A549 (cell line): ENCODE measurements around the gene ZNF185. TPM values are rescaled to one million over a fixed set of nuclear protein-coding genes. Genes with fewer than 3 reads are reported as not detected.

Experiments used
- ATAC-seq, 2 experiments: fragments of 200-7000 bp in 1 of 2; fragments of >200 bp in 1 of 2; cut with Nextera tagmentation in 1 of 2; cut with Tn5 transposase in 1 of 2; 3 replicates each; pipeline versions ENCODE4 v1.8.0 to v1.9.1; 2018 to 2020; ENCODE audit warnings: mild to moderate bottlenecking in 1 of 2, moderate library complexity in 1 of 2
- CTCF ChIA-PET: fragments of 300-600 bp; sonication (Branson Sonifier 250); formaldehyde crosslinking; extraction: SDS; loops from one replicate; lab custom pipeline; 2021; ENCODE audit warnings: antibody characterized with exemption, inconsistent platforms; lab: Yijun Ruan, JAX
- POLR2A ChIA-PET: fragments of 350-600 bp; formaldehyde crosslinking; extraction: SDS; loops from one replicate; lab custom pipeline; 2021; ENCODE audit warnings: antibody characterized with exemption, inconsistent platforms; lab: Yijun Ruan, JAX
- DNase-seq, 2 experiments: peaks; one replicate each; pipeline versions ENCODE4 v3.0.0 to v3.0.0-alpha.2; 2011 to 2016; ENCODE audit warnings: low read depth in 1 of 2, low spot score in 1 of 2
- FAIRE-seq: peaks from 2 replicates; lab custom pipeline; 2011; peaks lifted over from hg19 to GRCh38; lab: Jason Lieb, UNC
- H3K27ac ChIP-seq, 2 experiments: fragments of >200 bp; sonication (Bioruptor Twin); formaldehyde crosslinking; 3 replicates each; pipeline ENCODE4 v1.5.1; 2016 to 2017
- H3K4me1 ChIP-seq: fragments of >200 bp; sonication (Bioruptor Twin); formaldehyde crosslinking; 3 replicates; pipeline ENCODE4 v1.6.1; 2016
- H3K4me2 ChIP-seq: fragments of >200 bp; sonication (Bioruptor Twin); formaldehyde crosslinking; 3 replicates; pipeline ENCODE4 v1.6.1; 2016
- H3K4me3 ChIP-seq: fragments of >200 bp; sonication (Bioruptor Twin); formaldehyde crosslinking; 3 replicates; pipeline ENCODE4 v1.5.1; 2016
- H3K9me3 ChIP-seq: fragments of >200 bp; sonication (Bioruptor Twin); formaldehyde crosslinking; 3 replicates; pipeline ENCODE4 v1.6.1; 2016
- ATOH8 ChIP-seq: fragments of 250-450 bp; sonication (Bioruptor Pico); IDR thresholded peaks from 2 replicates; pipeline ENCODE4 v1.5.0; 2020; ENCODE audit warnings: low read depth, mild to moderate bottlenecking, moderate library complexity
- BHLHE40 ChIP-seq: IDR thresholded peaks from 2 replicates; pipeline ENCODE4 v1.6.1; 2012; ENCODE audit warnings: low read depth, low read length, inconsistent platforms
- CBX2 ChIP-seq: fragments of 200-600 bp; sonication (generic); IDR thresholded peaks from 2 replicates; pipeline ENCODE4 v1.6.1; 2016; ENCODE audit warnings: low read depth, mild to moderate bottlenecking, borderline replicate concordance
- CBX8 ChIP-seq: fragments of 200-600 bp; sonication (generic); IDR thresholded peaks from 2 replicates; pipeline ENCODE4 v1.6.1; 2016
- CEBPB ChIP-seq, 2 experiments: fragments of >200 bp in 1 of 2; sonication (Bioruptor Twin) in 1 of 2; formaldehyde crosslinking in 1 of 2; IDR thresholded peaks; 2 replicates each; pipeline ENCODE4 v1.6.1; 2012 to 2016
- CHD4 ChIP-seq: fragments of 200-600 bp; sonication (generic); IDR thresholded peaks from 2 replicates; pipeline ENCODE4 v1.6.1; 2016; ENCODE audit warnings: antibody characterized with exemption, mild to moderate bottlenecking, borderline replicate concordance
- E2F6 ChIP-seq: IDR thresholded peaks from 2 replicates; pipeline ENCODE4 v1.6.1; 2012; ENCODE audit warnings: low read depth, borderline replicate concordance
- EHF ChIP-seq: fragments of 250-450 bp; sonication (Bioruptor Pico); IDR thresholded peaks from 2 replicates; pipeline ENCODE4 v1.5.0; 2020; ENCODE audit warnings: mild to moderate bottlenecking
- EP300 ChIP-seq, 2 experiments: fragments of >200 bp; sonication (Bioruptor Twin); formaldehyde crosslinking; IDR thresholded peaks; 2 replicates in 1 of 2; 3 replicates in 1 of 2; pipeline ENCODE4 v1.6.1; 2016 to 2017
- FOSB ChIP-seq: fragments of 250-450 bp; sonication (Bioruptor Pico); IDR thresholded peaks from 2 replicates; pipeline ENCODE4 v1.5.0; 2020; ENCODE audit warnings: mild to moderate bottlenecking, moderate library complexity
- FOXS1 ChIP-seq: fragments of 250-450 bp; sonication (Bioruptor Pico); IDR thresholded peaks from 2 replicates; pipeline ENCODE4 v1.5.0; 2020; ENCODE audit warnings: mild to moderate bottlenecking, moderate library complexity
- HOXA7 ChIP-seq: fragments of 250-450 bp; sonication (Bioruptor Pico); IDR thresholded peaks from 2 replicates; pipeline ENCODE4 v1.5.0; 2020; ENCODE audit warnings: mild to moderate bottlenecking, moderate library complexity
- JUN ChIP-seq, 2 experiments: fragments of >200 bp; sonication (Bioruptor Twin); formaldehyde crosslinking; IDR thresholded peaks; 2 replicates in 1 of 2; 3 replicates in 1 of 2; pipeline ENCODE4 v1.6.1; 2016 to 2017
- JUNB ChIP-seq: fragments of >200 bp; sonication (Bioruptor Twin); formaldehyde crosslinking; IDR thresholded peaks from 2 replicates; pipeline ENCODE4 v1.6.1; 2016
- KDM5A ChIP-seq: fragments of 200-600 bp; sonication (generic); IDR thresholded peaks from 2 replicates; pipeline ENCODE4 v1.6.1; 2016; ENCODE audit warnings: antibody characterized with exemption, mild to moderate bottlenecking
- MAFK ChIP-seq: fragments of 450-650 bp; IDR thresholded peaks from 2 replicates; pipeline ENCODE4 v1.6.1; 2014; ENCODE audit not compliant: partially characterized antibody
- MAX ChIP-seq: IDR thresholded peaks from 2 replicates; pipeline ENCODE4 v1.6.1; 2012
- MAZ ChIP-seq: fragments of 150-350 bp; IDR thresholded peaks from 2 replicates; pipeline ENCODE4 v1.6.1; 2014; ENCODE audit warnings: antibody characterized with exemption, low read depth, low read length, borderline replicate concordance
- NFE2L2 ChIP-seq: fragments of 150-350 bp; conservative IDR thresholded peaks from 2 replicates; pipeline ENCODE4 v1.6.1; 2014; ENCODE audit warnings: low read length
- NPAS2 ChIP-seq: fragments of 250-450 bp; sonication (Bioruptor Pico); IDR thresholded peaks from 2 replicates; pipeline ENCODE4 v1.8.0; 2022; ENCODE audit warnings: mild to moderate bottlenecking, moderate library complexity, borderline replicate concordance
- PHF8 ChIP-seq: fragments of 200-600 bp; sonication (generic); IDR thresholded peaks from 2 replicates; pipeline ENCODE4 v1.6.1; 2016; ENCODE audit warnings: low read depth, mild to moderate bottlenecking, antibody characterized with exemption, moderate library complexity, borderline replicate concordance
- RFX5 ChIP-seq: fragments of 450-650 bp; IDR thresholded peaks from 2 replicates; pipeline ENCODE4 v1.7.1; 2014; ENCODE audit warnings: antibody characterized with exemption, mild to moderate bottlenecking, moderate library complexity
- RNF2 ChIP-seq: fragments of 200-600 bp; sonication (generic); IDR thresholded peaks from 2 replicates; pipeline ENCODE4 v1.6.1; 2016; ENCODE audit warnings: low read depth, mild to moderate bottlenecking, antibody characterized with exemption, moderate library complexity, borderline replicate concordance
- SMC3 ChIP-seq: fragments of >200 bp; sonication (Bioruptor Twin); formaldehyde crosslinking; IDR thresholded peaks from 3 replicates; pipeline ENCODE4 v1.6.1; 2018; ENCODE audit warnings: inconsistent platforms
- SREBF2 ChIP-seq: fragments of 450-650 bp; IDR thresholded peaks from 2 replicates; pipeline ENCODE4 v1.6.1; 2014; ENCODE audit warnings: mild to moderate bottlenecking, moderate library complexity
- ZC3H11A ChIP-seq: fragments of 450-650 bp; IDR thresholded peaks from 2 replicates; pipeline ENCODE4 v1.6.1; 2014; ENCODE audit warnings: antibody characterized with exemption, mild to moderate bottlenecking
- ZSCAN20 ChIP-seq: fragments of 250-450 bp; sonication (Bioruptor Pico); IDR thresholded peaks from 2 replicates; pipeline ENCODE4 v1.8.0; 2022; ENCODE audit warnings: mild to moderate bottlenecking, moderate library complexity
- WGBS: methylation state at CpG from one replicate; pipeline ENCODE4 v1.1.6; 2017; ENCODE audit errors: missing lambda C conversion rate; 5-methylcytosine and 5-hydroxymethylcytosine counted together
- polyA plus RNA-seq, 4 experiments: library from polyadenylated mRNA; depleted of rRNA in 3 of 4; stranded (reverse); fragments of >200 nt; fragmentation: RNase III in 1 of 4; extraction: RNeasy Plus Mini Kit Qiagen cat#74134 plus additional on column Dnase treatment in 1 of 4; gene quantifications; 2 replicates in 3 of 4; 3 replicates in 1 of 4; pipeline ENCODE4 v1.2.3, GENCODE V29; 2011 to 2017
- TF ChIP-seq, protein P1 (sequence below): fragments of >200 bp; sonication (Bioruptor Twin); formaldehyde crosslinking; IDR thresholded peaks from 2 replicates; pipeline ENCODE4 v1.6.1; 2016
- TF ChIP-seq, protein P2 (sequence below): fragments of 250-450 bp; sonication (Bioruptor Pico); IDR thresholded peaks from 2 replicates; pipeline ENCODE4 v1.5.0; 2021; ENCODE audit warnings: mild to moderate bottlenecking, moderate library complexity, borderline replicate concordance

ZNF185 gene
- polyA plus RNA-seq, 2 of the 4 experiments (the other 2 are of a cell fraction): 5.0 to 11.2 TPM

- TF ChIP-seq EP300 (IDR thresholded peaks at IDR 0.05): no peak
- TF ChIP-seq FOSB (CRISPR knock-in tag): no peak
- TF ChIP-seq MAX: no peak
- TF ChIP-seq NFE2L2: no peak
- no peak for TF ChIP-seq CHD4
- TF ChIP-seq RNF2: no peak
- TF ChIP-seq ZC3H11A: no peak
- no peak for TF ChIP-seq ATOH8
- no peak for TF ChIP-seq RFX5
- TF ChIP-seq EHF (CRISPR knock-in tag): no peak
- TF ChIP-seq, all 56 proteins: peak for 0
- H3K27ac ChIP-seq: no peak overlapping the region
- 0 out of 3 replicates have a peak, but pooled peaks cover 6% of the 10 kb centered on the region for H3K4me1 ChIP-seq
- H3K4me2 ChIP-seq: no peak overlapping the region
- DNase-seq: no peak
- no peak for FAIRE-seq
- H3K4me3 ChIP-seq: no peak overlapping the region
- no peaks in the 10 kb centered on the region for H3K9me3 ChIP-seq
- ATAC-seq: no peak
- ChIA-PET CTCF (interaction anchor here (3.5 kb wide), 1 partner anchor 13 kb away, joined by 30 read pairs; no protein-coding TSS in a partner anchor), POLR2A (no interaction called here)
- 78% methylated on average over 16 of the region's 18 CpGs for WGBS
Measured at GRCh38 chrX:152927858-152928760, 30.2 kb downstream of the ZNF185 start.

- no peak for TF ChIP-seq PHF8
- no peak for TF ChIP-seq CEBPB (IDR thresholded peaks at IDR 0.05)
- no peak for TF ChIP-seq EP300 (IDR thresholded peaks at IDR 0.05)
- TF ChIP-seq, protein P1, sequence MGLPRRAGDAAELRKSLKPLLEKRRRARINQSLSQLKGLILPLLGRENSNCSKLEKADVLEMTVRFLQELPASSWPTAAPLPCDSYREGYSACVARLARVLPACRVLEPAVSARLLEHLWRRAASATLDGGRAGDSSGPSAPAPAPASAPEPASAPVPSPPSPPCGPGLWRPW: no peak
- no peak for TF ChIP-seq RNF2
- TF ChIP-seq E2F6: no peak
- no peak for TF ChIP-seq CBX8
- TF ChIP-seq MAX: no peak
- TF ChIP-seq EHF (CRISPR knock-in tag): no peak
- TF ChIP-seq MAZ: no peak
- no peak for TF ChIP-seq BHLHE40
- no peak for TF ChIP-seq SREBF2
- no peak for TF ChIP-seq ZSCAN20 (CRISPR knock-in tag)
- TF ChIP-seq MAFK: no peak
- Histone ChIP-seq H3K27ac (no peak overlapping the region), H3K4me1 (0 out of 3 replicates have a peak, but pooled peaks cover 6% of the 10 kb centered on the region), H3K4me3 (no peak overlapping the region), H3K4me2 (no peak overlapping the region), H3K9me3 (no peaks in the 10 kb centered on the region)
- FAIRE-seq (no peak), DNase-seq (no peak), ATAC-seq (no peak)
- 78% methylated on average over 6 of the region's 10 CpGs for WGBS
- POLR2A ChIA-PET: no interaction called here
- CTCF ChIA-PET: no interaction called here
Measured at GRCh38 chrX:152928761-152929400, 31.0 kb downstream of the ZNF185 start.

DNA sequence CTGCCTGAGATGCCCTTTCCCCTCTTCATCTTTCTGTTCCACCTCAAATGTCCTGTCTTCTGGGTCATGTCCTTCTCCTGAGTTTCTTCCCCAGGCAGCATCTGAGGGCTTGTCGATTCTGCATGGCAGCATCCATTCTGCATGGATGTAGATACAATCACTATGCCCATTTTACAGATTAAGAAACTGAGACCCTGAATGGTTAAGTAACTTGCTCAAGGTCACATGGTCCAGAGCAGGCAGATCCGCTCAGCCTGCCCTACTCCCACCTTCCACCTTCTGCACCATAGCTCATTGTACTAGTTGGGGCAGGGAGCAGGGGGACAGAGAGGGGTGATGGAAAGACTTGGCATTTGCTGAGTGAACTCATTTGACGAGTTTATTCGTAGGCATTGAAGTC lies 32.0 kb downstream of the ZNF185 start:
- H3K4me1 ChIP-seq: 0 out of 3 replicates have a peak, but pooled peaks cover 6% of the 10 kb centered on the region
- WGBS: 74% methylated on average over 4 of the region's 4 CpGs
- ChIA-PET CTCF (interaction anchor here (1.4 kb wide), 1 partner anchor 11 kb away, joined by 4 read pairs; no protein-coding TSS in a partner anchor), POLR2A (no interaction called here)
- ATAC-seq: no peak
- no peak for DNase-seq
- no peak overlapping the region for H3K27ac ChIP-seq
- H3K9me3 ChIP-seq: no peaks in the 10 kb centered on the region
- H3K4me3 ChIP-seq: no peak overlapping the region
- H3K4me2 ChIP-seq: no peak overlapping the region
- FAIRE-seq: no peak
- TF ChIP-seq SMC3 (no peak), KDM5A (no peak), JUN (IDR thresholded peaks at IDR 0.05) (no peak), MAFK (no peak), HOXA7 (CRISPR knock-in tag) (no peak), NPAS2 (no peak), E2F6 (no peak), RFX5 (no peak), JUNB (no peak), CBX2 (no peak), FOXS1 (CRISPR knock-in tag) (no peak)
- TF ChIP-seq, protein P2, sequence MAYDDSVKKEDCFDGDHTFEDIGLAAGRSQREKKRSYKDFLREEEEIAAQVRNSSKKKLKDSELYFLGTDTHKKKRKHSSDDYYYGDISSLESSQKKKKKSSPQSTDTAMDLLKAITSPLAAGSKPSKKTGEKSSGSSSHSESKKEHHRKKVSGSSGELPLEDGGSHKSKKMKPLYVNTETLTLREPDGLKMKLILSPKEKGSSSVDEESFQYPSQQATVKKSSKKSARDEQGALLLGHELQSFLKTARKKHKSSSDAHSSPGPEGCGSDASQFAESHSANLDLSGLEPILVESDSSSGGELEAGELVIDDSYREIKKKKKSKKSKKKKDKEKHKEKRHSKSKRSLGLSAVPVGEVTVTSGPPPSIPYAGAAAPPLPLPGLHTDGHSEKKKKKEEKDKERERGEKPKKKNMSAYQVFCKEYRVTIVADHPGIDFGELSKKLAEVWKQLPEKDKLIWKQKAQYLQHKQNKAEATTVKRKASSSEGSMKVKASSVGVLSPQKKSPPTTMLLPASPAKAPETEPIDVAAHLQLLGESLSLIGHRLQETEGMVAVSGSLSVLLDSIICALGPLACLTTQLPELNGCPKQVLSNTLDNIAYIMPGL (CRISPR knock-in tag): no peak
